HEK293 (cell line): ENCODE data around the gene GMPS.

Experiments used
- GLIS1 ChIP-seq: fragments of 450-650 bp; formaldehyde crosslinking; IDR thresholded peaks from 2 replicates; pipeline ENCODE4 v1.5.1; 2016; ENCODE audit warnings: missing biosample characterization, missing genetic modification characterization
- HOXD13 ChIP-seq: sonication (generic); formaldehyde crosslinking; IDR thresholded peaks from 2 replicates; pipeline ENCODE4 v1.8.0; 2022; ENCODE audit warnings: missing genetic modification reagents, borderline replicate concordance
- IKZF3 ChIP-seq: fragments of 450-650 bp; IDR thresholded peaks from 2 replicates; pipeline ENCODE4 v1.5.0; 2018; ENCODE audit warnings: missing biosample characterization, mild to moderate bottlenecking, missing genetic modification characterization, moderate library complexity
- MYNN ChIP-seq: fragments of 450-650 bp; formaldehyde crosslinking; IDR thresholded peaks from 2 replicates; pipeline ENCODE4 v1.5.1; 2016; ENCODE audit warnings: missing biosample characterization, missing genetic modification characterization, borderline replicate concordance
- SP2 ChIP-seq: fragments of 450-650 bp; formaldehyde crosslinking; IDR thresholded peaks from 2 replicates; pipeline ENCODE4 v1.5.1; 2016; ENCODE audit warnings: missing biosample characterization, missing genetic modification characterization
- ZBTB11 ChIP-seq: fragments of 450-650 bp; formaldehyde crosslinking; conservative IDR thresholded peaks from 2 replicates; pipeline ENCODE4 v1.5.1; 2016; ENCODE audit warnings: low read depth, missing biosample characterization, missing genetic modification characterization
- ZNF10 ChIP-seq: fragments of 450-650 bp; formaldehyde crosslinking; IDR thresholded peaks from 2 replicates; pipeline ENCODE4 v1.5.1; 2017; ENCODE audit warnings: missing biosample characterization, missing genetic modification characterization
- ZNF16 ChIP-seq: fragments of 450-650 bp; formaldehyde crosslinking; IDR thresholded peaks from 2 replicates; pipeline ENCODE4 v1.5.1; 2016; ENCODE audit warnings: low read depth, missing biosample characterization, missing genetic modification characterization
- ZNF214 ChIP-seq: fragments of 450-650 bp; formaldehyde crosslinking; IDR thresholded peaks from 2 replicates; pipeline ENCODE4 v1.5.1; 2017; ENCODE audit warnings: missing biosample characterization, mild to moderate bottlenecking, missing genetic modification characterization, borderline replicate concordance
- ZNF398 ChIP-seq: fragments of 450-650 bp; formaldehyde crosslinking; IDR thresholded peaks from 2 replicates; pipeline ENCODE4 v1.5.1; 2017; ENCODE audit warnings: missing biosample characterization, missing genetic modification characterization
- ZNF521 ChIP-seq: fragments of 450-650 bp; formaldehyde crosslinking; IDR thresholded peaks from 2 replicates; pipeline ENCODE4 v1.5.1; 2017; ENCODE audit warnings: missing biosample characterization, mild to moderate bottlenecking, missing genetic modification characterization
- ZNF529 ChIP-seq: fragments of 450-650 bp; formaldehyde crosslinking; IDR thresholded peaks from 2 replicates; pipeline ENCODE4 v1.5.1; 2017; ENCODE audit warnings: missing genetic modification characterization, missing biosample characterization; ENCODE audit not compliant: insufficient replicate concordance
- ZNF548 ChIP-seq: fragments of 450-650 bp; formaldehyde crosslinking; IDR thresholded peaks from 2 replicates; pipeline ENCODE4 v1.5.1; 2016; ENCODE audit warnings: missing biosample characterization, missing genetic modification characterization
- ZNF549 ChIP-seq: fragments of 450-650 bp; IDR thresholded peaks from 2 replicates; pipeline ENCODE4 v1.5.1; 2018; ENCODE audit warnings: missing biosample characterization, missing genetic modification characterization, mild to moderate bottlenecking, inconsistent platforms, moderate library complexity
- ZNF610 ChIP-seq: fragments of 450-650 bp; formaldehyde crosslinking; IDR thresholded peaks from 2 replicates; pipeline ENCODE4 v1.5.1; 2016; ENCODE audit warnings: missing biosample characterization, missing genetic modification characterization, borderline replicate concordance
- ZNF843 ChIP-seq: fragments of 450-650 bp; formaldehyde crosslinking; IDR thresholded peaks from 2 replicates; pipeline ENCODE4 v1.5.1; 2016; ENCODE audit warnings: missing biosample characterization, missing genetic modification characterization
- TF ChIP-seq, protein P1 (sequence below): fragments of 450-650 bp; formaldehyde crosslinking; optimal IDR thresholded peaks from 2 replicates; pipeline ENCODE3; 2016; ENCODE audit warnings: missing biosample characterization, mild to moderate bottlenecking, missing genetic modification characterization
- TF ChIP-seq, protein P2 (sequence below): fragments of 450-650 bp; formaldehyde crosslinking; IDR thresholded peaks from 2 replicates; pipeline ENCODE4 v1.5.1; 2016; ENCODE audit warnings: missing biosample characterization, missing genetic modification characterization
- TF ChIP-seq, protein P3 (sequence below): IDR thresholded peaks from 2 replicates; pipeline ENCODE4 v1.6.1; 2011; ENCODE audit warnings: mild to moderate bottlenecking, low read depth, low read length, borderline replicate concordance
- TF ChIP-seq, protein P4 (sequence below): fragments of 450-650 bp; formaldehyde crosslinking; IDR thresholded peaks from 2 replicates; pipeline ENCODE4 v1.5.1; 2016; ENCODE audit warnings: missing biosample characterization, missing genetic modification characterization
- TF ChIP-seq, protein P5 (sequence below): fragments of 450-650 bp; formaldehyde crosslinking; IDR thresholded peaks from 2 replicates; pipeline ENCODE4 v1.5.1; 2017; ENCODE audit warnings: missing biosample characterization, mild to moderate bottlenecking, missing genetic modification characterization, moderate library complexity
- TF ChIP-seq, protein P6 (sequence below): fragments of 450-650 bp; IDR thresholded peaks from 2 replicates; pipeline ENCODE4 v1.5.1; 2018; ENCODE audit warnings: missing biosample characterization, missing genetic modification characterization

Gene GMPS

GRCh38 chr3:155870133-155870944, at the start of gene GMPS (continued):
- TF ChIP-seq ZNF549 (tag by site-specific recombination) (no peak), ZNF610 (tag by site-specific recombination) (no peak), ZBTB11 (tag by site-specific recombination) (peak; percentile 31; the same call in 1 of the 2 replicates), MYNN (tag by site-specific recombination) (no peak), ZNF548 (tag by site-specific recombination) (no peak), ZNF214 (tag by site-specific recombination) (no peak), ZNF16 (tag by site-specific recombination) (no peak), ZNF10 (tag by site-specific recombination) (peak; percentile 35; the same call in 1 of the 2 replicates), IKZF3 (tag by site-specific recombination) (no peak), ZNF398 (tag by site-specific recombination) (no peak), ZNF521 (no peak), SP2 (tag by site-specific recombination) (peak; percentile 53), GLIS1 (peak; percentile 81), ZNF529 (tag by site-specific recombination) (no peak), HOXD13 (0 out of 2 replicates have a peak, but pooled peaks have one; percentile 9), ZNF843 (tag by site-specific recombination) (0 out of 2 replicates have a peak, but pooled peaks have one; percentile 22)
- TF ChIP-seq, protein P1, sequence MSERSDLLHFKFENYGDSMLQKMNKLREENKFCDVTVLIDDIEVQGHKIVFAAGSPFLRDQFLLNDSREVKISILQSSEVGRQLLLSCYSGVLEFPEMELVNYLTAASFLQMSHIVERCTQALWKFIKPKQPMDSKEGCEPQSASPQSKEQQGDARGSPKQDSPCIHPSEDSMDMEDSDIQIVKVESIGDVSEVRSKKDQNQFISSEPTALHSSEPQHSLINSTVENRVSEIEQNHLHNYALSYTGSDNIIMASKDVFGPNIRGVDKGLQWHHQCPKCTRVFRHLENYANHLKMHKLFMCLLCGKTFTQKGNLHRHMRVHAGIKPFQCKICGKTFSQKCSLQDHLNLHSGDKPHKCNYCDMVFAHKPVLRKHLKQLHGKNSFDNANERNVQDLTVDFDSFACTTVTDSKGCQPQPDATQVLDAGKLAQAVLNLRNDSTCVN (tag by site-specific recombination) = peak; percentile 80
- TF ChIP-seq, protein P2, sequence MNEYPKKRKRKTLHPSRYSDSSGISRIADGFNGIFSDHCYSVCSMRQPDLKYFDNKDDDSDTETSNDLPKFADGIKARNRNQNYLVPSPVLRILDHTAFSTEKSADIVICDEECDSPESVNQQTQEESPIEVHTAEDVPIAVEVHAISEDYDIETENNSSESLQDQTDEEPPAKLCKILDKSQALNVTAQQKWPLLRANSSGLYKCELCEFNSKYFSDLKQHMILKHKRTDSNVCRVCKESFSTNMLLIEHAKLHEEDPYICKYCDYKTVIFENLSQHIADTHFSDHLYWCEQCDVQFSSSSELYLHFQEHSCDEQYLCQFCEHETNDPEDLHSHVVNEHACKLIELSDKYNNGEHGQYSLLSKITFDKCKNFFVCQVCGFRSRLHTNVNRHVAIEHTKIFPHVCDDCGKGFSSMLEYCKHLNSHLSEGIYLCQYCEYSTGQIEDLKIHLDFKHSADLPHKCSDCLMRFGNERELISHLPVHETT (tag by site-specific recombination) = no peak
- TF ChIP-seq, protein P3, sequence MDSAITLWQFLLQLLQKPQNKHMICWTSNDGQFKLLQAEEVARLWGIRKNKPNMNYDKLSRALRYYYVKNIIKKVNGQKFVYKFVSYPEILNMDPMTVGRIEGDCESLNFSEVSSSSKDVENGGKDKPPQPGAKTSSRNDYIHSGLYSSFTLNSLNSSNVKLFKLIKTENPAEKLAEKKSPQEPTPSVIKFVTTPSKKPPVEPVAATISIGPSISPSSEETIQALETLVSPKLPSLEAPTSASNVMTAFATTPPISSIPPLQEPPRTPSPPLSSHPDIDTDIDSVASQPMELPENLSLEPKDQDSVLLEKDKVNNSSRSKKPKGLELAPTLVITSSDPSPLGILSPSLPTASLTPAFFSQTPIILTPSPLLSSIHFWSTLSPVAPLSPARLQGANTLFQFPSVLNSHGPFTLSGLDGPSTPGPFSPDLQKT = peak; percentile 21; the same call in 1 of the 2 replicates
- TF ChIP-seq, protein P4, sequence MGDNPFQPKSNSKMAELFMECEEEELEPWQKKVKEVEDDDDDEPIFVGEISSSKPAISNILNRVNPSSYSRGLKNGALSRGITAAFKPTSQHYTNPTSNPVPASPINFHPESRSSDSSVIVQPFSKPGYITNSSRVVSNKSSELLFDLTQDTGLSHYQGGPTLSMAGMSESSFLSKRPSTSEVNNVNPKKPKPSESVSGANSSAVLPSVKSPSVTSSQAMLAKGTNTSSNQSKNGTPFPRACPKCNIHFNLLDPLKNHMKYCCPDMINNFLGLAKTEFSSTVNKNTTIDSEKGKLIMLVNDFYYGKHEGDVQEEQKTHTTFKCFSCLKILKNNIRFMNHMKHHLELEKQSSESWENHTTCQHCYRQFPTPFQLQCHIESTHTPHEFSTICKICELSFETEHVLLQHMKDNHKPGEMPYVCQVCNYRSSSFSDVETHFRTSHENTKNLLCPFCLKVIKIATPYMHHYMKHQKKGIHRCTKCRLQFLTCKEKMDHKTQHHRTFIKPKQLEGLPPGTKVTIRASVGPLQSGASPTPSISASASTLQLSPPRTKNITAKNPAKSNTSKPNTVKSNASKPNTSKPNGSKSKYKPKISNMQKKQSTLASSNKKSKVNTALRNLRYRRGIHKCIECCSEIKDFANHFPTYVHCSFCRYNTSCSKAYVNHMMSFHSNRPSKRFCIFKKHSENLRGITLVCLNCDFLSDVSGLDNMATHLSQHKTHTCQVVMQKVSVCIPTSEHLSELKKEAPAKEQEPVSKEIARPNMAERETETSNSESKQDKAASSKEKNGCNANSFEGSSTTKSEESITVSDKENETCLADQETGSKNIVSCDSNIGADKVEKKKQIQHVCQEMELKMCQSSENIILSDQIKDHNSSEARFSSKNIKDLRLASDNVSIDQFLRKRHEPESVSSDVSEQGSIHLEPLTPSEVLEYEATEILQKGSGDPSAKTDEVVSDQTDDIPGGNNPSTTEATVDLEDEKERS = no peak
- TF ChIP-seq, protein P5, sequence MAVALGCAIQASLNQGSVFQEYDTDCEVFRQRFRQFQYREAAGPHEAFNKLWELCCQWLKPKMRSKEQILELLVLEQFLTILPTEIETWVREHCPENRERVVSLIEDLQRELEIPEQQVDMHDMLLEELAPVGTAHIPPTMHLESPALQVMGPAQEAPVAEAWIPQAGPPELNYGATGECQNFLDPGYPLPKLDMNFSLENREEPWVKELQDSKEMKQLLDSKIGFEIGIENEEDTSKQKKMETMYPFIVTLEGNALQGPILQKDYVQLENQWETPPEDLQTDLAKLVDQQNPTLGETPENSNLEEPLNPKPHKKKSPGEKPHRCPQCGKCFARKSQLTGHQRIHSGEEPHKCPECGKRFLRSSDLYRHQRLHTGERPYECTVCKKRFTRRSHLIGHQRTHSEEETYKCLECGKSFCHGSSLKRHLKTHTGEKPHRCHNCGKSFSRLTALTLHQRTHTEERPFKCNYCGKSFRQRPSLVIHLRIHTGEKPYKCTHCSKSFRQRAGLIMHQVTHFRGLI (tag by site-specific recombination) = no peak
- TF ChIP-seq, protein P6, sequence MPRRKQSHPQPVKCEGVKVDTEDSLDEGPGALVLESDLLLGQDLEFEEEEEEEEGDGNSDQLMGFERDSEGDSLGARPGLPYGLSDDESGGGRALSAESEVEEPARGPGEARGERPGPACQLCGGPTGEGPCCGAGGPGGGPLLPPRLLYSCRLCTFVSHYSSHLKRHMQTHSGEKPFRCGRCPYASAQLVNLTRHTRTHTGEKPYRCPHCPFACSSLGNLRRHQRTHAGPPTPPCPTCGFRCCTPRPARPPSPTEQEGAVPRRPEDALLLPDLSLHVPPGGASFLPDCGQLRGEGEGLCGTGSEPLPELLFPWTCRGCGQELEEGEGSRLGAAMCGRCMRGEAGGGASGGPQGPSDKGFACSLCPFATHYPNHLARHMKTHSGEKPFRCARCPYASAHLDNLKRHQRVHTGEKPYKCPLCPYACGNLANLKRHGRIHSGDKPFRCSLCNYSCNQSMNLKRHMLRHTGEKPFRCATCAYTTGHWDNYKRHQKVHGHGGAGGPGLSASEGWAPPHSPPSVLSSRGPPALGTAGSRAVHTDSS (tag by site-specific recombination) = no peak
